Gastroesophageal sphincter (tissue), 3 donors: ENCODE results near the gene FETUB.

Experiments
- CTCF ChIP-seq, 4 experiments: fragments of 200-600 bp in 2 of 4; fragments of 450-650 bp in 2 of 4; sonication (generic) in 1 of 4; IDR thresholded peaks; one replicate each; pipeline ENCODE4 v1.5.1; 2017 to 2019; ENCODE audit warnings: antibody characterized with exemption in 4 of 4, mild to moderate bottlenecking in 2 of 4, moderate library complexity in 2 of 4
- POLR2AphosphoS5 ChIP-seq: sonication (generic); formaldehyde crosslinking; IDR thresholded peaks from one replicate; pipeline ENCODE4 v1.6.1; 2017; ENCODE audit warnings: antibody characterized with exemption

- TF ChIP-seq CTCF (IDR thresholded peaks at IDR 0.05): no peak
- no peak for TF ChIP-seq POLR2AphosphoS5
These were observed 39.0 kb downstream of the FETUB start for GRCh38 chr3:186679151-186679550.
